Measurements from ENCODE around the gene SMARCA2. TPM values are rescaled to one million over a fixed set of nuclear protein-coding genes. Genes with fewer than 3 reads are reported as not detected.

The SMARCA2 gene
- polyA plus RNA-seq, 2 of the 4 experiments (the other 2 are of a cell fraction), result 28.7 to 33.0 TPM

- Histone ChIP-seq H3K4me1 (peaks cover 8% of the 10 kb centered on the region; the same call in 2 of the 3 replicates), H3K27ac (no peak overlapping the region), H3K4me2 (no peak overlapping the region), H3K4me3 (no peak overlapping the region), H3K9me3 (no peaks in the 10 kb centered on the region)
- 91% methylated on average over 5 of the region's 5 CpGs for WGBS (ENCODE audit: missing lambda C conversion rate)
- CTCF ChIA-PET, result interaction anchor here (0.8 to 1.5 kb wide), 3 partner anchors 16 to 578 kb away, joined by 3 to 6 read pairs (median 3); no protein-coding TSS in a partner anchor
- TF ChIP-seq JUNB (IDR thresholded peaks at IDR 0.05) (no peak), JUN (IDR thresholded peaks at IDR 0.05) (no peak)
- POLR2A ChIA-PET, result no interaction called here
- no peak for DNase-seq (ENCODE audit: low read depth in 1 of 2, low spot score in 1 of 2)
- FAIRE-seq, result no peak
- ATAC-seq, result no peak
Observed at GRCh38 chr9:2150338-2150737, 135.2 kb downstream of the SMARCA2 start.

- ChIA-PET CTCF (no interaction called here), POLR2A (no interaction called here)
- Histone ChIP-seq H3K27ac (no peak overlapping the region), H3K9me3 (no peaks in the 10 kb centered on the region), H3K4me2 (no peak overlapping the region), H3K4me1 (peaks cover 8% of the 10 kb centered on the region; the same call in 2 of the 3 replicates), H3K4me3 (no peak overlapping the region)
- ATAC-seq (no peak), FAIRE-seq (no peak), DNase-seq (ENCODE audit: low read depth in 1 of 2, low spot score in 1 of 2) (no peak)
- TF ChIP-seq HDAC2 (IDR thresholded peaks at IDR 0.05) (no peak), JUNB (IDR thresholded peaks at IDR 0.05) (no peak), FOSL2 (IDR thresholded peaks at IDR 0.05) (no peak), FOSL2 (CRISPR knock-in tag; IDR thresholded peaks at IDR 0.05) (no peak), MAX (IDR thresholded peaks at IDR 0.05) (no peak), RNF2 (IDR thresholded peaks at IDR 0.05; ENCODE audit: borderline replicate concordance, low read depth) (no peak), RFX5 (IDR thresholded peaks at IDR 0.05) (no peak), CHD2 (IDR thresholded peaks at IDR 0.05; ENCODE audit: low read length, partially characterized antibody) (no peak), MYC (IDR thresholded peaks at IDR 0.05; ENCODE audit: borderline replicate concordance, low read length) (no peak), ZNF302 (CRISPR knock-in tag; IDR thresholded peaks at IDR 0.05) (no peak), ZC3H11A (IDR thresholded peaks at IDR 0.05) (no peak), HMGXB4 (CRISPR knock-in tag; IDR thresholded peaks at IDR 0.05; ENCODE audit: borderline replicate concordance) (no peak), ZSCAN20 (CRISPR knock-in tag; IDR thresholded peaks at IDR 0.05) (no peak)
- TF ChIP-seq, protein P1, sequence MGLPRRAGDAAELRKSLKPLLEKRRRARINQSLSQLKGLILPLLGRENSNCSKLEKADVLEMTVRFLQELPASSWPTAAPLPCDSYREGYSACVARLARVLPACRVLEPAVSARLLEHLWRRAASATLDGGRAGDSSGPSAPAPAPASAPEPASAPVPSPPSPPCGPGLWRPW (IDR thresholded peaks at IDR 0.05), result no peak
- 91% methylated on average over 6 of the region's 6 CpGs for WGBS (ENCODE audit: missing lambda C conversion rate)
Observed at GRCh38 chr9:2151171-2151570, 136.0 kb downstream of the SMARCA2 start.

DNA sequence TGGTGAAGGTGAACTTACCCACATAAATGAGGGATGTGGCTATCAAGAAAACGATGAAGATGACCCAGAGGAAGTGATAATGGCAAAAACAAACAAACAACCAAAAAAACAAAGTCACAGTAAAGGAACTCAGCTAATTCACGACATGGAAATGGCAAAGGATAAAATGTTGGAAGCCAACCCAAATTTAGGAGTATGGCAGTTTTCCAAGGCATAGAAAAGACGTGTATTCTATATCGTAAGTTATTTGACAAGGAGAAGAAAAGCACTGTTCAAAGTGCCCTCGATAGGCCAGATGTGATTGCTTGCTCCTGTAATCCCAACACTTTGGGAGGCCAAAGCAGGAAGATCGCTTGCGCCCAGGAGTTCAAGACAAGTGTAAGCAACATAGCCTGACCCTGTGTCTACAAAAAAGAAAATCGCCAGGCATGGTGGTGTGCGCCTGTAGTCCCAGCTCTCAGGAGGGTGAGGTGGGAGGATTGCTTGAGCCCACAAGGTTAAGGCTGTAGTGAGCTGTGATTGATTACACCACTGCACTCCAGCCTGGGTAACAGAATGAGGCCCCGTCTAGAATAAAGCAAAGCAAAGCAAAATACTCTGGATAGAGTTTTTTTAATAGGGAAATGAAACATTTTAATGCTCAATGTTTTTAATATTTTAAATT lies 138.0 kb downstream of the SMARCA2 start:
- peaks cover 14% of the 10 kb centered on the region; the same call in 2 of the 3 replicates for H3K4me1 ChIP-seq
- H3K4me3 ChIP-seq, result no peak overlapping the region
- 77% methylated on average over 10 of the region's 10 CpGs for WGBS (ENCODE audit: missing lambda C conversion rate)
- ChIA-PET POLR2A (no interaction called here), CTCF (no interaction called here)
- FAIRE-seq, result no peak
- ATAC-seq, result no peak
- H3K9me3 ChIP-seq, result no peaks in the 10 kb centered on the region
- DNase-seq (ENCODE audit: low read depth in 1 of 2, low spot score in 1 of 2), result no peak
- no peak overlapping the region for H3K27ac ChIP-seq
- TF ChIP-seq NFE2L2 (conservative IDR thresholded peaks at IDR 0.05; ENCODE audit: low read length), result no peak
- no peak for TF ChIP-seq PHF8 (IDR thresholded peaks at IDR 0.05; ENCODE audit: borderline replicate concordance, low read depth)
- no peak for TF ChIP-seq JUN (IDR thresholded peaks at IDR 0.05)
- no peak for TF ChIP-seq FOXS1 (CRISPR knock-in tag; IDR thresholded peaks at IDR 0.05)
- no peak for TF ChIP-seq RAD21 (conservative IDR thresholded peaks at IDR 0.05 in 1 of 2, IDR thresholded peaks at IDR 0.05 in 1 of 2)
- no peak for TF ChIP-seq EHMT2 (IDR thresholded peaks at IDR 0.05; ENCODE audit: low read depth)
- TF ChIP-seq ZSCAN20 (CRISPR knock-in tag; IDR thresholded peaks at IDR 0.05), result no peak
- no peak for TF ChIP-seq FOSB (CRISPR knock-in tag; IDR thresholded peaks at IDR 0.05)
- TF ChIP-seq RARB (CRISPR knock-in tag; IDR thresholded peaks at IDR 0.05), result no peak
- no peak for TF ChIP-seq CHD4 (IDR thresholded peaks at IDR 0.05; ENCODE audit: borderline replicate concordance)
- TF ChIP-seq RCOR1 (IDR thresholded peaks at IDR 0.05; ENCODE audit: low read depth, low read length), result no peak
- no peak for TF ChIP-seq KDM1A (IDR thresholded peaks at IDR 0.05; ENCODE audit: low read depth)
- H3K4me2 ChIP-seq, result no peak overlapping the region

Data from A549 (cell line).